HepG2 (cell line): Measurements from ENCODE around the gene ADAMTSL4. TPM values are rescaled to one million over a fixed set of nuclear protein-coding genes. Genes with fewer than 3 reads are reported as not detected.

Source experiments
- CEBPG ChIP-seq: IDR thresholded peaks from 2 replicates; pipeline ENCODE4 v1.6.1; 2016
- GATAD2A ChIP-seq: IDR thresholded peaks from 2 replicates; pipeline ENCODE4 v1.6.1; 2016
- IKZF5 ChIP-seq: IDR thresholded peaks from 2 replicates; pipeline ENCODE4 v1.6.1; 2018; ENCODE audit warnings: missing genetic modification reagents, mild to moderate bottlenecking, missing compliant biosample characterization
- JUND ChIP-seq: sonication (generic); formaldehyde crosslinking; IDR thresholded peaks from 2 replicates; pipeline ENCODE4 v1.8.0; 2022; ENCODE audit warnings: mild to moderate bottlenecking, missing genetic modification reagents
- MTF2 ChIP-seq: sonication (generic); formaldehyde crosslinking; IDR thresholded peaks from 2 replicates; pipeline ENCODE4 v1.5.0; 2020; ENCODE audit warnings: missing genetic modification reagents, borderline replicate concordance
- NCOA5 ChIP-seq: sonication (generic); formaldehyde crosslinking; IDR thresholded peaks from 2 replicates; pipeline ENCODE4 v1.4.0; 2020; ENCODE audit warnings: missing genetic modification reagents
- PAXIP1 ChIP-seq: sonication (generic); formaldehyde crosslinking; conservative IDR thresholded peaks from 2 replicates; pipeline ENCODE4 v1.4.0; 2020; ENCODE audit warnings: mild to moderate bottlenecking, missing genetic modification reagents, moderate library complexity
- PCBP1 ChIP-seq: fragments of 200-400 bp; formaldehyde crosslinking; IDR thresholded peaks from 2 replicates; pipeline ENCODE4 v1.6.1; 2017; ENCODE audit warnings: mild to moderate bottlenecking, low read depth, low read length, borderline replicate concordance
- RBM22 ChIP-seq: fragments of 200-400 bp; formaldehyde crosslinking; optimal IDR thresholded peaks from 2 replicates; pipeline ENCODE3; 2017; ENCODE audit warnings: mild to moderate bottlenecking, low read length, moderate library complexity
- STAT6 ChIP-seq: sonication (generic); formaldehyde crosslinking; IDR thresholded peaks from 2 replicates; pipeline ENCODE4 v1.4.0; 2020; ENCODE audit warnings: missing genetic modification reagents, mild to moderate bottlenecking, borderline replicate concordance
- TBX2 ChIP-seq: sonication (generic); formaldehyde crosslinking; IDR thresholded peaks from 2 replicates; pipeline ENCODE4 v1.5.0; 2020; ENCODE audit warnings: missing genetic modification reagents, mild to moderate bottlenecking, borderline replicate concordance
- ZKSCAN5 ChIP-seq: sonication (generic); formaldehyde crosslinking; IDR thresholded peaks from 2 replicates; pipeline ENCODE4 v1.5.1; 2020; ENCODE audit warnings: mild to moderate bottlenecking, missing genetic modification reagents
- ZMAT5 ChIP-seq: sonication (generic); formaldehyde crosslinking; IDR thresholded peaks from 2 replicates; pipeline ENCODE4 v1.5.0; 2020; ENCODE audit warnings: mild to moderate bottlenecking, low read depth, missing genetic modification reagents, borderline replicate concordance
- ZNF230 ChIP-seq: sonication (generic); formaldehyde crosslinking; IDR thresholded peaks from 2 replicates; pipeline ENCODE4 v1.4.0; 2020; ENCODE audit warnings: mild to moderate bottlenecking, missing genetic modification reagents
- ZNF296 ChIP-seq: sonication (generic); formaldehyde crosslinking; conservative IDR thresholded peaks from 2 replicates; pipeline ENCODE4 v1.5.0; 2020; ENCODE audit warnings: mild to moderate bottlenecking, missing genetic modification reagents
- ZNF574 ChIP-seq: sonication (generic); formaldehyde crosslinking; IDR thresholded peaks from 2 replicates; pipeline ENCODE4 v1.4.0; 2020; ENCODE audit warnings: missing genetic modification reagents
- ZNF605 ChIP-seq: sonication (generic); formaldehyde crosslinking; IDR thresholded peaks from 2 replicates; pipeline ENCODE4 v1.8.0; 2022; ENCODE audit warnings: mild to moderate bottlenecking, missing genetic modification reagents
- ZNF703 ChIP-seq: sonication (generic); formaldehyde crosslinking; IDR thresholded peaks from 2 replicates; pipeline ENCODE4 v1.5.1; 2020; ENCODE audit warnings: missing genetic modification reagents, mild to moderate bottlenecking, moderate library complexity, borderline replicate concordance
- polyA plus RNA-seq, 8 experiments: library from polyadenylated mRNA; depleted of rRNA in 3 of 8; stranded (reverse) in 7 of 8; unstranded in 1 of 8; fragments of >200 nt; fragmentation: Illumina TruSeq in 4 of 8; extraction: Trizol in 4 of 8; gene quantifications; 2 replicates each; pipeline versions ENCODE4 v1.2.1 to v1.2.3, GENCODE V29; 2011 to 2016; ENCODE audit warnings: low read depth in 4 of 8, missing spikeins in 1 of 8, mixed read lengths in 1 of 8; ENCODE audit not compliant: insufficient read depth in 1 of 8
- total RNA-seq, 5 experiments: library from RNA; depleted of rRNA; stranded (reverse); fragments of >200 nt; fragmentation: Illumina TruSeq; extraction: Trizol; gene quantifications; 2 replicates each; pipeline ENCODE4 v1.2.3, GENCODE V29; 2016; ENCODE audit warnings: low read depth in 1 of 5

The ADAMTSL4 gene
- total and polyA plus RNA-seq, 2 of the 13 experiments (the other 11 are each of a cell fraction or from before 2014, with no cell fraction given): 3.9 to 16.4 TPM

- TF ChIP-seq PAXIP1 (CRISPR knock-in tag) (peak; percentile 39; the same call in 1 of the 2 replicates), ZNF574 (peak; percentile 72), TBX2 (CRISPR knock-in tag) (peak; percentile 47), JUND (CRISPR knock-in tag) (no peak), NCOA5 (CRISPR knock-in tag) (no peak), ZNF703 (0 out of 2 replicates have a peak, but pooled peaks have one; percentile 14), ZMAT5 (CRISPR knock-in tag) (no peak), STAT6 (CRISPR knock-in tag) (no peak), ZNF230 (CRISPR knock-in tag) (0 out of 2 replicates have a peak, but pooled peaks have one; percentile 74), PCBP1 (no peak), RBM22 (peak; percentile 14), ZNF605 (peak; percentile 47; the same call in 1 of the 2 replicates), MTF2 (CRISPR knock-in tag) (no peak; the same call in 1 of the 2 replicates), ZNF296 (CRISPR knock-in tag) (no peak), ZKSCAN5 (CRISPR knock-in tag) (no peak), GATAD2A (CRISPR knock-in tag) (0 out of 2 replicates have a peak, but pooled peaks have one; percentile 9), IKZF5 (CRISPR knock-in tag) (peak; percentile 62; the same call in 1 of the 2 replicates), CEBPG (CRISPR knock-in tag) (peak; percentile 52; the same call in 1 of the 2 replicates)
Observed at GRCh38 chr1:150579110-150579944, 30.1 kb downstream of the ADAMTSL4 start, which contains the start of gene MCL1 (continued).
